Measurements from ENCODE around the gene FANCC.
"Not testable (repeated sequence)": the region's sequence is repeated elsewhere in the genome, so short reads cannot be mapped to it uniquely, and the experiment has no call there.

Gene FANCC

DNA sequence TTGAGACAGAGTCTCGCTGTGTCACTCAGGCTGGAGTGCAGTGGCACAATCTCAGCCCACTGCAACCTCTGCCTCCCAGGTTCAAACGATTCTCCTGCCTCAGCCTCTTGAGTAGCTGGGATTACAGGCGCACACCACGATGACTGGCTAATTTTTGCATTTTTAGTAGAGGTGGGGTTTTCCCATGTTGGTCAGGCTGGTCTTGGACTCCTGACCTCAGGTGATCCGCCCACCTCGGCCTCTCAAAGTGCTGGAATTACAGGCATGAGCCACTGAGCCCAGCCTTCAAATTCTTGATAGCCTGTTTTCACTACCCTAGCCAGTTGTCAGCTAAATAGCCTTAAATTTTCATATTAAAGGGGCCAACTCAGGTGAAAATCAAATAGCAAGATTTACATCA is 11.6 kb upstream of the FANCC start:
- not testable (repeated sequence) for DNase-seq (ENCODE audit: low read depth)

DNA sequence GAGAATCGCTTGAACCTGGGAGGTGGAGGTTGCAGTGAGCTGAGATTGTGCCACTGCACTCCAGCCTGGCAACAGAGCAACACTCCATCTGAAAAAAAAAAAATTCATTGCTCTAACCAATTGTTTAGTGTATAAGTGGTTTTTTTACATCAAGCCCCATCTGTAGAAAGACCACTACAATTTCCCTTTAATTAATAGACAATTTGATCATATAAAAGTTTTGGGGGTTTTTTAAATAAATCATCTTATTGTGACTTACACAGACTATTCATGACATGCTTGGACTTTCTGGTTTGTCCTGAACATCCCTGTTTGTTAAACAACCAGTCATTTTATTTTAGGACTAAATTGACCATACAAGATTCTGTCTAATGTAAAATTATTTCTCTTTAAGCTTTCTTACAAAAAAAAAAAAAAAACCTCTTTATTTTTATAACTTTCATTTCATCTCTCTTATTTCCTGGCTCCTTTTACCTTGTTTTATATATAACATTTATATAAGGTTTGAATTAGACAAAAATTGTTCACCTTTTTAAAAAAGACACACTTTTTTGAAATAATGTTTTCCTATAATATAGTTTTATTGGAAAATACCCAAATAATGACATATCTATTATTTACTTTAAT is 9.8 kb upstream of the FANCC start:
- DNase-seq (ENCODE audit: low read depth): no peak

DNA sequence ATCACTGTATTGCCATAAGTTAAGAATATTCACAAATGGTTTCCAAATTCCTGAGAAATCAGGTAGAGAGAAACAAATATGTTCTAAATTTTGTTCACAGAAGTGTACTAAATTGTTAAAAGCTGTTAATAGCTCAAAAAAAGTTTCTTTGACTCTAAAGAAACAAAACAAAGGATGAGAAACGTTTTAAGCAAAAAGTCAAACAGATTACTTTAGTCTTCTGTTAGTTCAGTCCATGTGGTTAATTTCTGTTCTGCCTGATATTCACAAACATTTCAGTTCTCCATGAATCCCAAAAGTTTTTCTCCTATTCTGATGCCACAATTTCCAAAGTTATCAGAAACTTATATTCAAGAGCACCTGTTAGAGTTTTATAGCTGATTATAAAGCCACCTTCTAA is 7.7 kb upstream of the FANCC start:
- DNase-seq (ENCODE audit: low read depth): no peak

DNA sequence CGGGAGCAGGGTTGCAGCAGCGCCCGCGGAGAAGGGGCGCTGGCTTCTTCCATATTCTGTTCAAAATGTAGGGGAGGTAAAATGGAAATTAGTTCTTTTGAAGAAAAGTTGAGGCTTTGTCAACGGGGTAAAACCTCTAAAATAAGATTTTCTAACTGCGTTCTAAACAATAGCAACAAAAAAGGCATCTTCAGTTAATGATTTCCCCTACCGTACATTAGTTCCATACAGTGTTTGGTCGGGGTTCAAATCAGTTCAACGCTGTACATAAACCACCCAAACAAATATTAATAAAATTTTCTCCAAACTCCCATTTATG is 343 bp upstream of the FANCC start:
- no peak for DNase-seq (ENCODE audit: low read depth)

DNA sequence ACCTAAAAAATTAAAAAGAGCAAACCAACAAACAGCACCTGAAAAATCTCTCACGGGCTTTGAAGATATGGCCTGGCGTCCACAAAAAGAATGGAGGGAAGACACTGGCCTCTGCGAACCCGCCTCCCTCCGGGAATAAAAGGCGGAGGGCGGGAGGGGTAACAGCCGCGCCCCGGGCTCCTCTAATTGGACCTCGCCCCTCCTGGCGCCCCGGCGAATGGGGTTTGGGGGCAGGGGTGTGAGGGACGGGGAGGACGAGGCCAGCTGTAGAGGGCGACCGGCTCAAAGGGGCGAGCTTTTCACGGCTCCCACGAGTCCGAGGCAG is 753 bp downstream of the FANCC start:
- peak; percentile 50 for DNase-seq (ENCODE audit: low read depth)

DNA sequence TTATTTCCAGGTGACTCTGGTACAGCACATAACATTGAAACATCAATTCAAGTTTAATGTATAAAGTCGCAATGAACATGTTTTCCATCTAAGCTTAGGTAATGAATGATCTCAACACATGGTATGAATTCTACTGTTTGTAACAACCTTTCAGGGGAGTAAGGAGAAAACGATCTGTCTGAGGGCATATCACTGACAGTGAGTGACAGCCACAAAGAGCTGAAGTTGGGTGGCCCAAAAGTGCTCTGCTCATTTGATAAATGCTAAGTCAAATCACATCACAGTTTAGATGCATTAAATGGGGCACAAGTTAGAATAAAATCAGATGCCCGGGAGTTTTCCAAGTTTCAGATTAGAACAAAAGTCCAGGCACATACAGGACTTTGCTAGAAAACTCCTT is 1.2 kb downstream of the FANCC start:
- no peak for DNase-seq (ENCODE audit: low read depth)

DNA sequence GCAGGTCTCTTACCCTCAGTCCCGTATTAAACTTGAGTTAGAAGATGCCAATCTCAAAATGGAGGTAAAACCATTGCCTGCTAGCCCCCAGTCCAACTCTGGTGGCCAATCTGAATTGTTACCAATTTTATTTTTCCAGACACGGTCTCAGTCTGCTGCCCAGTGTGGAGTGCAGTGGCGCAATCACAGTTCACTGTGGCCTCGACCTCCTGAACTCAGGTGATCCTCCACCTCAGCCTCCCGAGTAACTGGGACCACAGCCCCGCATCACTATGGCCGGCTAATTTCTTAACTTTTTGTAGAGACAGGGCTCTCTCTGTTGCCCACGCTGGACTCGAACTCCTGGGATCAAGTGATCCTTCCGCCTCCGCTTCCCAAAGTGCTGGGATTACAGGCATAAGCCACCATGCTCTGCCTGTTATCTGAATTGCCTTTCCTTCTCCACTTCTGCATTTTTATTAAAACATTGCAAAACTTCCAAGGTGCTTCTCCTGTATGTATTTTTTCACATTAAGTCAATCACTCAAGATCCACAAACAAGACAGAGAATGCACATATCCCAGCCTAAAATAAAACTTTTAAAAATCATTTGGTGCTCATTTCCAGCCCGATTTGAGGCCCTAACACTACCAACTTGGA is 2.3 kb downstream of the FANCC start:
- no peak for DNase-seq (ENCODE audit: low read depth)

DNA sequence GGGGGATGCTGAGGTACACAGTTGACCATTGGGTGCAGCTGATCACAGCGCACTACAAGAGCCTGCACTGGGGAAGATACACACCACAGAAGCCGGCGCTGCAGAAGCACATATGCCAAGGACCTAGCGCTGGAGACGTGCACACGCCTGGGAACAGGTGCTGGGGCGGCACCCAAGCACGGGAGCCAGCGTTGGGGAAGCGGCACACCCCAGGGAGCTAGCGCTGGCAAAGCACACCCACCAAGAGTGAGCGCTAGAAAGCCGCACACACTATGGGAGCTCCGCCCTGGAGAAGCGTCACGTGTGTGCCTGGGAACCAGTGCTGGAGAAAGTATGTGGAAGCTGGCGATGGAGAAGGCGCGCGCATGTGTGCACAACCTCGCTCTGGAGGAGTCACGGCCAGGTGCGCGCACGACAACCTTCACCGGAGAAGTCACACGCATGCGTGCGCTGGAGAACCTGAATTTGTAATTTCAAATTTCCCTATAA is 4.5 kb downstream of the FANCC start:
- DNase-seq (ENCODE audit: low read depth): peak; percentile 65

DNA sequence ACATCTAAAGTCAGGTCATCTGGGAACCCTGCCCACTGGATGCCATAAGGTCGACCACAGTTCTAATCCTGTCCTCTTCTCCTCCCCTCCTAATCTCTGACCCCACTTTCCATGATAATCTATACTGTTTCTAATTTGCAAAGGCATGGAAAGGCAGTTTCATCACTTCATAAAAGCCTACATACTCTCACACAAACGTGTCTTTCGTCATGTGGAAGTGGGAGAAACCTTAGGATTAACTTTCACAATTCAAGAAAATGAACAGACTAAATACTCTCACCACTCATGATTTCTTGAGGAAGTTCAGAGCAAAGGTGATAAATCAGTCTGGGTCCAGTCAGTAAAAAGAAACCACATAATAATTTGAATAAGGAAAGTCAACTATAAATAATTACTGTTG is 5.5 kb downstream of the FANCC start:
- DNase-seq (ENCODE audit: low read depth): no peak

DNA sequence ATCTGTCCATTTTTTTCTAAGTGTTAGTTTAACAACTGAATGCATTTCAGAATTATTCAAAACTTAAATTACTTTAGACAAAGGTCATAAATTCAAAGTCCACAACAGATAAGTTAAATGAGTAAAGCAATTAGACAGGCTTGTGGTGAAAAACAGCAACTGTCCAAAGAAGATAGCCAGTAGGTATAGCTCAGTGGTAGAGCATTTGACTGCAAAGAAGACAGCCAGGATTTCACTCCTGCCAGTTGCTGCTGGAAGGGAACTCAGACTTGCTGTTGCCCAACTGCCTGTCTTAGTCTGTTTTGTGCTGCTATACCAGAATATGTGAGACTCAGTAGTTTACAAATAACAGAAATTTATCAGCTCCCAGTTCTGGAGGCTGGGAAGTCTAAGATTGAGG is 10.0 kb downstream of the FANCC start:
- no peak for DNase-seq (ENCODE audit: low read depth)

DNA sequence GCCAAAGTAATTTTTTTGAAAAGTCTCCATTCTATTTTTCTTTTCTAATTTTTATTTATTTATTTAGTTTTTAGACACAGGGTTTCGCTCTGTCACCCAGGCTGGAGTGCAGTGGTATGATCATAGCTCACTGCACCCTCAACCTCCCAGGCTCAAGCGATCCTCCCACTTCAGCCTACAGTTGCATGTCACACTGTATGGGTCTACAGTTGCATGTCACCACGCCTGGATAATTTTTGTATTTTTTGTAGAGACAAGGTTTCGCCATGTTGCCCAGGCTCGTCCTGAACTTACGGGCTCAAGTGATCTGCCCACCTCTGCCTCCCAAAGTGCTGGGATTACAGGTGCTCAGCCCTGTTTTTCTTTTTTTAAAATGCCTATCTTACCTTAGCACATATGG is 10.7 kb downstream of the FANCC start:
- no peak for DNase-seq (ENCODE audit: low read depth)

DNA sequence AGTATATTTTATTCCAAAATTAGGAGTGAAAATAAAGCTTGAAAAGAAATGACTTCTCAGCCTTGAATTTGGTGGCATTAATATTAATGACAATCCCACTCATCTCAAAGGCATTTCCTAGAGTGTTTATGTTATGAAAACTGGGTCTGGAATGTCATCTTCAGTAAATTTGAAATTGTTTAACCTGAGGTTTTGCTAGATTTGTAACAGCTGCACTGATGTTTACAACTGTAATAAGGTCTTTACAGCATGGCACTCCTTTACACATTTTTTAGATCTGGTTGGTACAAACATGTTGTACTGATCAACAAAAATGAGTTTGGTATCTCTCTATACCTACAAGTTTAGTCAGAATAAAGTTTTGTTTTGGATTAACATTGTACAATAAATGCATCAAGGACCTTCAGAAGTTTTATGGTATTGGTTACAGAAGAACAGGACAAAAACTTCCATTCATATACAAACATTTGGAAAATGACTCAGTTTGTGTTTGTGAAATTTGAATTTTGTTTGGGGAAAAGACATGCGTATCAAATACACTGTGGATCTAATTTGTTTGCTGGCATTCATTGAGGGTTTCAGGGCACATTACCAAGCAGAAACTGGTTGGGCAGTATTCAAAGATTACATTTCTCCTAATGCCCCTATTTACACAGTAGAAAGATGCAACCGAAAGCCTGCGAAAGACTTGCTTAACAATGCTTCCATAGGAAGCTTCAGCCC is 11.6 kb downstream of the FANCC start:
- peak; percentile 22 for DNase-seq (ENCODE audit: low read depth)

DNA sequence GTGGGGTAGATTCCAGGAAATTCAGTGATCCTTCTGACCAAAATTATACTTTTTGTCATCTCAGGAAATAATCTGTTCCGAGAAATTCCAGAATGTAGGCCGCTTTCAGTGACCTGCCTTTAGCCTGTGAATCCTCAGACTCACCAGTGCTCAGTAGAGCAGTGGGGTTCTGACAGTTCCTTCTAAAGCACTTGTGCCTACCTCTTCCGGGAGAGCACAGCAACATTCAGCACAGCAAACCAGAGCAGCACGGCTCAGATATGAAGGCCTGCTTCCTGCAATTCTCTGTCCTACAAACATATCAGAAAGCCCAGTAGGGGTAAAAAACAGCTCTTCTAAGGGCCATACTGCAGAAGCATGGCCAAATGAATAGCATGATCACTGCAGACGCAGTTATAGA is 15.0 kb downstream of the FANCC start:
- DNase-seq (ENCODE audit: low read depth): no peak

DNA sequence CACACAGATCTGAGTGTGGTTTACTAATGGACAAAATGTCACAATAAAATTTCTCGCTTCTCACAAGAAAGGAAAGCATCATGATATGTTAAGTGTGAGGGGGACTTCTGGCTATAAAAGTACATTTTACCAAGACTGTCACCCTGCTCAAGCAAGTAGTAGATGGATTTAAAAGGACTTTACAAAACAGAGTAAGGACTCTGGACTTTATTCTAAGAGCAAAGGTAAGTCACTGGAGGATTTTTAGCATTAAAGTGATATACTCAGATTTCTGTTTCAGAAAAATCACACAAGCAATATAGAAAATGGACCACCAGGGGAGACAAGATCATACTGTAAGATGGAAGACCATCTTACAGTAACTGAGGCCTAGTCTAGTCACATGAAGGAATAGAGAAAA is 19.7 kb downstream of the FANCC start:
- DNase-seq (ENCODE audit: low read depth): no peak

DNA sequence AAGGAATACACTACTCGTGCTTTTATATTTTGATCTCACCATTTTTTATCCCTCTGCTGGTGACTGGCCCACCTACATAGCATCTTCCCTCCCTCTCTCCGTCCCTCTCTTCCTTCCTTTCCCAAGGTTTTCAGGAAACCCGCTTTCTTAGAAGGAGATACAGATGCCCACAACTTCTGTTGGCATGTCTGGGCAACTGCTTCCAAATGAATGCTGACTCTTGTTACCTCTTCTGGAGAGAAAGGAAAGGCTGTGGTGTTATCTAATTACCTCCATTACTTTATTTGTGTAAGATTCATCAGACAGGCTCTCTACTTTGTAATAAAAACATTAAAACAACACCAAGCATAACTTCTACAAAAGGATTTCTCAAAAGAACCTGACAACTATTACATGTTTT is 20.2 kb downstream of the FANCC start:
- DNase-seq (ENCODE audit: low read depth): no peak

DNA sequence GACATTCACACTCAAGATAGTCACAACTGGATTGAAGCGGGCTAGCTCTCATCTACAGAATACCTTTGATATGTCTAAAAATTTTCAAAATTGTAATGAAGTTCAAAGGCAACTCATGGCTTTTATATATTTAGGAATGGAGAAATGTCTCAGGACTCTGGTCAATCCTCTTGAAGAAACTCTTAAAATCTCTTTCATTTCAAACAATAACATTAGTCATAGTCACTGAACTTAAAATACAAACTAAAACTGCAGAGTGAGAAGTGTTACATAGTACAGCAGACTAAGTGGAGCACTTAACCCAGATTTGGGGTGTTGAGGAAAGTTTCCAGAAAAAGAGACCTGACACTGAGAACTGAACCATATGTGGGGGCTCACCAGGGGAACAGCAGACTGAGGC is 20.7 kb downstream of the FANCC start:
- no peak for DNase-seq (ENCODE audit: low read depth)

DNA sequence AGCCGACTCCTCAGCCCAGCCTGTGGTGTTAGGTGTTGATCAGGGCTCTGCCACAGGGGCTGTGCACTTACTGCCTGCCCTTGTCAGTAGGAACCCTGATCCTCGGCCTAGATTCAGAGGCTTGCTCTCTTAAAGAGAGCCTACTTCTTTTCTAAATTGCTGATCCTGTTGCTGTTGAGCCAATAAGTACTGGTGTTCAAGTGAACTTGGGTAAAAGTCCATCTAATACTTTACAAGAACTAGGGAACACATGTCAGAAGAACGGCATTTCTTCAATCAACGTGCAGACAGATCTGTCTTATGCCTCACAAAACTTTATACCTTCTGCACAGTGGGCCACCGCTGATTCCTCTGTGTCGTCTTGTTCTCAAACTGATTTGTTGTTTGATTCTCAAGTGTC is 24.2 kb downstream of the FANCC start:
- not testable (repeated sequence) for DNase-seq (ENCODE audit: low read depth)

DNA sequence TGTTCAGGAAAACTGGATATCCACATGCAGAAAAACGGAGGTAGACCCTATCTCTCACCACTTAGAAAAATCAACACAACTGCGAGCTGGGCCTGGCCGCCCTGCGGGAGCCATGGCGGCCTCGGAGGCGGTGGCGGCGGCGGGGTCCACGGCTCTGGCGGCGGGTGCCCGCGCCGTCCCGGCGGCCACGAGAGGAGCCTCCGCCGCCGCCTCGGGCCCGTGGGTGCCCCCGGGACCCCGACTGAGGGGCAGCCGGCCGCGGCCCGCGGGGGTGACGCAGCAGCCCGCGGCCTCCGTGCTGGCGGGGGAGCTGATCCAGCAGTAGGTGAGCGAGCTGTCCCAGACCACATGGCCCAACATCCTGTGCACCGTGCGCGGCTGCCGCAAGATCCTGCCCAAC is 25.3 kb downstream of the FANCC start:
- no peak for DNase-seq (ENCODE audit: low read depth)

DNA sequence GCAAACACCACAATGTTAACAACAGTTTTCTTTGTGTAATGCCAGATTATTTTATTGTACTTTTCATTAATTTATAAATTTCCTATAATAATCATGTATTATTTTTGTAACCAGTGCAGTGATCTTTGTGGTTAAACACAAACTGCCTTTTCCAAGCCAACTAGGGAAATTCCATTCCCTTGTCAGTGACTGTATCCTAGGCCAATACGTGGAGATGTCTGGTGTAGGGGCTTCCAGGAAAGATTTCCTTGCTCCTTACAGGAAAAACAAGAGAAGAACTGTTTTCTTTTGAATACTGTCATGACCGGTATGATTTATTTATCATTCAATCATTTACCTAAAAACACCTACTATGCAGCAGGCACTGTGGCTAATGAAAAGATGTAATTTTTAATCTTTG is 31.4 kb downstream of the FANCC start:
- no peak for DNase-seq (ENCODE audit: low read depth)

DNA sequence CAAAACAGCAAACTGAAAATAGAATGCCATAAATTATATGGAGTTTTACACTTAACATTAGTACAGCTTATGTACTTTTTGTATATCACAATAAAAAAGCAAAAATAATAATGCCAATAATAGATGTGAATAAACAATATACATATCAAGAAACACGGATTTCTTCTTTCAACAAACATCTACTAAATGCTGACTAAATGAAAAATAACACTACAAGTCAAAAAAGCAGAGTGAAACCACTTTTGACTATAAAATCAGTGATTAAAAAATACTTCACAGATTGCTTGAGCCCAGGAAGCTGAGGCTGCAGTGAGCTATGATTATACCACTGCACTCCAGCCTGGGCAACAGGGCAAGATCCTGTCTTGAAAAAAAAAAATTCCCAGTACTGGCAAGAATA is 32.2 kb downstream of the FANCC start:
- DNase-seq (ENCODE audit: low read depth): no peak

DNA sequence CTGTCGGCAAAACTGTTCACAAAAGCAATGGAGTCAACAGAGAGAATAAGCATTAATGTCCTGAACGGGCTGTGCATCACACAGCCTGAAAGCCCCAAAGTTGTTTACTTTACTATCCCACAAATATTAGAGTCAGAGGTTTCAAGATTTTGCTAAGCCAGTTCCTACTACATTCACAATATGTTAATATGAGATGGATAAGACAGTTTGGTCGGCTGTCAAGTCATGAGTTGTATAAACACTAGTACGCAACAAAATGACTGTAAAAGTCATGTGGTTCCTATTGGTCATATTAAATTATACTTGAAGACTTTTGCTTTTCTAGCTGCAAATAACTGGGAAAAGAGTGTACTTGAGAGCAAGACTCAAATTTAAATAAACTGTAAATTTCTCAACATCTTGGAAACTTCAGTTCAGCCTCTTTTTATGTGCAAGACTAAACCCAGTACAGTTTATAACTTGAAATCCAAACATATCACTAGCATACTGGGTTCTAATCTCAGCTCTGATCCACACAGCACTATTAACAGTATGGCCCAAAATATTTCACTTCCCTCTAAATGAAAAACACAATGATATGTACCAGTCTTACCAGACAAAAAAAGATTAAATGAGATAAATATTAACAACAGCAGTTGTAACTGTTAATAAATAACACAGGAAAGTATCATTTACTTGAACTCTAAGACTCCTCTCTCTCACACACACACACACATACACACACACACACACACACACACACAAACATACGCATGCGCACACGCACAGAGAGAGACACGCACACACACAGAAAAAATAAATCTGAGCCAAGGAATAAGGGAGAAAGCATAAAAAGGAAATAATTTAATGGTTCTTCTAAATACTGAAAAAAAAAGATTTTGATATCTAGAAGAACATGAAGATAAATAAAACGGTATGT is 33.1 kb downstream of the FANCC start:
- peak; percentile 85 for DNase-seq (ENCODE audit: low read depth)

DNA sequence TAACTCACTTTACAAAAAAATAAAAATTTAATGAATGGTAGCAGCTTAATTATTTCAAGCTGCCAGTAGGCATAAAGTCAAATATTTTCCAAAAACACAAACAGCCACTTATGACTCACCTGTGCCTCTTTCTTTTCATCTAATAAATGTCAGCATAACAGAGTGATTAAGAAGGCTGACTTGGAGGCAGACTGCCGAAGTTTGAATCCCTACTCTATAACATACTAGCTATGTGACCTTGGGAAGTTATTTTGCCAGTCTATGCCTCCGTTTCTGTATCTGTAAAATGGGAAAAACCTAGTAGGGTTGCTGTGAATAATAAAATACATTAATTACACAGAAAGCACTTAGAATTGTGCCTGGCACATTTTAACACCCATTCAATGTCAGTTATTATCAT is 33.8 kb downstream of the FANCC start:
- DNase-seq (ENCODE audit: low read depth): no peak

DNA sequence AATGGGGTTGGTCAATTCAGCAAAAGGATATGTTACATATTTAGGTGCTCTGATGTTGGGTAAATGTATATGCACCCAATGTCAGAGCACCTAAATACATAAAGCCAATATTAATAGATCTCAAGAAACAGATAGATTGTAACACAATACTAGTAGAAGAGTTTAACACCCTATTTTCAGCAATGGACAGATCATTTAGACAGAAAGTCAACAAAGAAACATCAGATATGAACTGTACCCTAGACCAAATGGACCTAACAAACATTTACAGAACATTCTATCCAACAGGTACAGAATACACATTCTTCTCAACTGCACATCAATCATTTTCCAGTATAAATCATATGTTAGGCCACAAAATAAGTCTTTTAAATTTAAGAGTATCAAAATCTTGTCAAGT is 35.2 kb downstream of the FANCC start:
- no peak for DNase-seq (ENCODE audit: low read depth)

Data from iris pigment epithelial cell (primary cell).